NOMO-1 treated with DMSO at 0.1 percent for 48 hours (cell line): Measurements from ENCODE around the gene MYORG.
"Not testable (repeated sequence)": the region's sequence is repeated elsewhere in the genome, so short reads cannot be mapped to it uniquely, and the experiment has no call there.

Experiments used
- DNase-seq: peaks from one replicate; lab custom pipeline; 2025; ENCODE audit not compliant: unreplicated experiment; lab: John Stamatoyannopoulos, UW

The MYORG gene

GRCh38 chr9:34370335-34370969 is 6.2 kb downstream of the MYORG start:
- DNase-seq = no peak

GRCh38 chr9:34369636-34370035 is 7.1 kb downstream of the MYORG start:
- DNase-seq = no peak

DNA sequence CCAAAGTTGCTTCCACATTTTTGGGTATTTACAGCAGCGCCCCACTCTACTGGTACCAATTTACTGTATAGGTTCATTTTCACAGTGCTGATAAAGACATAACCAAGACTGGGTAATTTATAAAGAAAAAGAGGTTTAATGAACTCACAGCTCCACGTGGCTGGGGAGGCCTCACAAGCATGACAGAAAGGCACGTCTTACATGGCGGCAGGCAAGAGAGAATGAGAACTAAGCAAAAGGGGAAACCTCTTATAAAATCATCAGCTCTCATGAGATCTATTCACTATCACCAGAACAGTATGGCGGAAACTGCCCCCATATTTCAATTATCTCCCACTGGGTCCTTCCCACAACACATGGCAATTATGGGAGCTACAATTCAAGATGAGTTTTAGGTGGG is 7.9 kb downstream of the MYORG start:
- not testable (repeated sequence) for DNase-seq

- DNase-seq = not testable (repeated sequence)
Observed at GRCh38 chr9:34367751-34368410, 8.8 kb downstream of the MYORG start.

DNA sequence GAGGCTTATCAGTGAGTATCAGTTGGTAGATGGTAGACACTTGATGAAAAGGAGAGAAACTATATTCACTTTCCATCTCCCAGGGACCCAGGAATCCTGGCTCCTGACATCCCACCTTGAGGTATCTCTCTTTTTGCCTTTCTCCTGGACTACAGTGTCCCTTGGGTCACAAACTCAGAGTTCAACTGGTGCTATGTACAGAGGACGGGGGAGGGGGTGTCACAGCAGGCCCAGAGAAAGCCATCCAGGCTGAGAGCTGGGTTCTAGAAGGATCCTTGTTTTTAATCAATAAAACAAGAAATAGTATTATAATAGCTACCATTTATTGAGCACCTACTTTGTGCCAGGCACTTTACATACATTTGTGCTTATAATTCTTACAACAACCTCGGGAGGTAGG is 10.3 kb downstream of the MYORG start:
- DNase-seq = no peak

DNA sequence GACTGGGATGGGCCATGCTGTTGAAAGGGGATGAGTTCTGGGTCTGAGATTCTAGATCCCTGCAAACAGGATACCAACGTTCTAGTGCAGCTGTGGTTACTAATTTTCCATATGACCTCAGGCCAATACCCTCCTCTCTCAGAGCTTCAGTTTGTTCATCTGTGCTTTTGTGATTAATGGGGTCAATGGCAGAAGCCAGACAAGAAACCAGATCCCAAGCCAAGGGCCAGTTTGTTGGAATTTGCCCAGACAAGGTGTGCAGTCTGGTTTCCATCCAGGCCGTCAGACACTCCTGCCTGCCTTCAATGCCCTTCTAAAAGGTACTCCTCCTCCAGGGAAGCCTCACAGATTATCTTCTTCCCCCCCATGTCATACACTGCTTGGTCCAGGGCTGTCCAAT is 11.4 kb downstream of the MYORG start:
- no peak for DNase-seq

DNA sequence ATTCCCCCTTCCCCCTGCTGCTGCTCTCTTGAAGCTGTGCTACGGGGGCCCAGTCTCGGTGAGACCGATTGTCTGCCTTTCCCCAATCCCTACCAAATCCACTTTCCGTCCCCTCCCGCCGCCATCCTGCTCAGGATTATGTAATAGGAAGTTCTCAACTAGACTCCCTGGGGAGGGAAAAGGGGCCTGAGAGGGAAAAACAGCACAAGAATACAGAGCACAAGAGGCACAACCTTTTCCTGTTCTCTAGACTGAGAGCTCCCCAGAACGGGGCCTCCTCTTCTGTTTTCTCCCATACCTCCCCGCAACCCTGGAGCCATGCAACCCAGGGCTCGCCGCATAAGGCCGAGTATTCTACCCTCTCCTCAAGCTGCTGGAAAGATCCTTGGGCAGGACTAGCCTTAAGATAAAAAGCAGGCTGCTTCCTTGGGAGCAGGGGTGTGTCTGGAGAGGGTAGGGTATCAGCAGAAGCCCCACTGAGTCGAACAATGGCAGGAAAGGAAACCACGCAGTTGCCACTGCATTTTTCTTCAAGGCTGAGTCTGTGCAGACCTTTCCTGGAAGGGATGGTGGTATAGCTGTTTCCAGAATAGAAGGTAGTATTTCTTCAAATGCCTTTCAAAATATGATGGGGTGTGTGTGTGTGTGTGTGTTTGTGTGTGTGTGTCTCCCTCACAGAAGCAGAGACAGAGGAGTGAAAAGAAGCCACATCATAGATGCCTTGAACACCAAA is 12.9 kb downstream of the MYORG start:
- no peak for DNase-seq

GRCh38 chr9:34362614-34363214 is 14.0 kb downstream of the MYORG start:
- DNase-seq = no peak

DNA sequence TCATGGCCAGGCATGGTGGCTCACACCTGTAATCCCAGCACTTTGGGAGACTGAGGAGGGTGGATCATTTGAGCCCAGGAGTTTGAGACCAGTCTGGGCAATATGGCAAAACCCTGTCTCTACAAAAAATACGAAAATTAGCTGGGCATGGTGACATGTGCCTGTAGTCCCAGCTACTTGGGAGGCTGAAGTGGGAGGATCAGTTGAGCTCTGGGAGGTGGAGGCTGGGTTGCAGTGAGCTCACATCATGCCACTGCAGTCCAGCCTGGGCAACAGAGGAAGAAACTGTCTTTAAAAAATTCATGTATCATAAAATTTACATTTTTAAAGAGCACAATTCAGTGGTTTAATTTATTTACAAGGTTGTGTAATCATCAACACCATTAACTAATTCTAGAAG is 23.7 kb downstream of the MYORG start:
- not testable (repeated sequence) for DNase-seq

DNA sequence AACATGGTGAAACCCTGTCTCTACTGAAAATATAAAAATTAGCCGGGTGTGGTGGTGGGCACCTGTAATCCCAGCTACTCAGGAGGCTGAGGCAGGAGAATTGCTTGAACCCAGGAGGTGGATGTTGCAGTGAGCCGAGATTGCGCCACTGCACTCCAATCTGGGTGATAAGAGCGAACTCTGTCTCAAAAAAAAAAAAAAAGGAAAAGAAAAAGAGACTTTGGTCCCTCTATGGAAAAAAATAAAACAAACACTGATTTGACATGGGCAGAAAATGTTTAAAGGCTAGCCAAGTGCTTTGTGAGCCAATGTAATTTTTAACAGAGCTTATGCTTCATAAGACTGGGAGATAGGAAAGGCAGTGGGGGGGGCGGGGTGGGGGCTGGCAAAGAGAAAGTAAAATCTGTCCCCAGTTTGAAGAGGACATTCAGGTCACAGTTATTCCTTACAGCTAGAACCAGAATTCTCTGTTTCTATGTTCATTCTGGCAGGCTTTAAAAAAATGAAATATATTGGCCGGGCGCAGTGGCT is 24.5 kb downstream of the MYORG start:
- DNase-seq = not testable (repeated sequence)

DNA sequence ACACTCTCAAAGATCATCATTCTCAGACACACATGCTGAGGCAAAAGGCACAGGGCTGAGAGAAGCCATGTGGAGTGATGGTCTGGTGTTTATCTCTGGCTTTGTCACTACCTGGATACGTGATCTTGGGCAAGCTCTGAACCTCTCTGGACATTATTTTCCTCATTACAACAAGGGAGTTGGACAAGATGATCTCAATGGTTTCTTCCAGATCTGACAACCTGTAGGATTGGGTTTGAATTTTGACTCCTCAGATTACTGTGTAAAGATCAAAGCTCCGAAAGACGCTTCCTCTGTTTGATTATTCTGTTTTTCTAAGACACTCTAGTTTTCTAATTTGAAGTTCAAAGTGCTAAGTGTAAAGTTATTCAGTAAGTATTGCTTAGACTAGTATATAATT is 27.4 kb downstream of the MYORG start:
- DNase-seq = no peak

GRCh38 chr9:34347800-34348158 is 28.9 kb downstream of the MYORG start:
- DNase-seq = no peak

DNA sequence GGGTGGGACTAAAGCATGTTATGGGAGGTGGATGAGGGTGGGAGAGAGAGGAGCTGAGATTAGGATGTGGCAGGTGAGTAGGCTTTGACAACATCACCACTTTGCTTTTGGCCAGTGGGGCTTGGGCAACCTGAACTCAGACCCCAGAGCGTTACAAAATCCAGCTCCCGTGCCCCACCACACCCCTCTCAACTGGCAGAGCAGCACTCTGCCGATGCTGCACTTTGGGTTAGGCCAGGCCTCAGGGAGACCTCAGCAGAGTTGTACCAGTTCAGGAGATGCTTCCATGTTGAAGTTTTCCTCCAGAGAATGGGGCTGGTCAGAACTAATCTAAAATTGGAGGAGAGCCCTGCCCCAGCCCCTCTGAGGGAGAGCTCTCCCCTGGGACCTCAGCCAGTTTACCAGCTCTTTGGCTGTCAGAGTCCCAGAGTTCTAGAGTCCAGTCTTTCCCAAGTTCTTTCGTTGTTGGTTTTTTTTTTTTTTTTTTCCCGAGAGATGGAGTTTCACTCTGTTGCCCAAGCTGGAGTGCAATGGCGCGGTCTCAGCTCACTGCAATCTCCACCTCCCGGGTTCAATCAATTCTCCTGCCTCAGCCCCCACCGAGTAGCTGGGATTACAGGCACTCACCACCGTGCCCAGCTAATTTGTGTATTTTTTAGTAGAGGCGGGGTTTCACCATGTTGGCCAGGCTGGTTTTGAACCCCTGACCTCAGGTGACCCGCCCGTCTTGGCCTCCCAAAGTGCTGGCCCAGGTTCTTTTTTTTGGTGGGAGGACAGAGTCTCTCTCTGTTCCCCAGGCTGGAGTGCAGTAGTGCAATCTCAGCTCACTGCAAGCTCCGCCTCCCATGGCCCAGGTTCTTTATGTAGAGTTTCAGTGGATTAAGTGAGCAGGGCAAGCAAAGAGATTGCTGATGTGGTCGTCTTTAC is 29.6 kb downstream of the MYORG start:
- DNase-seq = no peak

DNA sequence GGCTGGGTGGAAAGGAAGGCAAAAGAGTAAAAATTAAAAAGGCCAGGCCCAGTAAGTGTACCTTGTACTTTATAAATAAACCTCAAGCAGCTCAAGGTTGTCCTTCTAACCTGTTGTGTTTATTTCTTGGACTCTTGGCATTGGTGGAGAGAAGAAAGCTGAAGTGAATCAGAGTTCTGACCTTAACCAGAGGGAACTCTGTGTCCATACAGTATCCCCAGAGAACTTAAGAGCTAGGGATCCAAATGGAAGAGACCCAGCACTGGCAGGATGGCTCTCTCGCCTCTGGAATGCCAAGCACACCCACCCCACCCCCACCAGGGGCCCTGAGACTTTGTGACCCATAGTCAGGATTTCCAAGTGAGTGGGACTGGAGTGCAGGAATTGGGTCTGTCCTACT is 33.1 kb downstream of the MYORG start:
- no peak for DNase-seq

DNA sequence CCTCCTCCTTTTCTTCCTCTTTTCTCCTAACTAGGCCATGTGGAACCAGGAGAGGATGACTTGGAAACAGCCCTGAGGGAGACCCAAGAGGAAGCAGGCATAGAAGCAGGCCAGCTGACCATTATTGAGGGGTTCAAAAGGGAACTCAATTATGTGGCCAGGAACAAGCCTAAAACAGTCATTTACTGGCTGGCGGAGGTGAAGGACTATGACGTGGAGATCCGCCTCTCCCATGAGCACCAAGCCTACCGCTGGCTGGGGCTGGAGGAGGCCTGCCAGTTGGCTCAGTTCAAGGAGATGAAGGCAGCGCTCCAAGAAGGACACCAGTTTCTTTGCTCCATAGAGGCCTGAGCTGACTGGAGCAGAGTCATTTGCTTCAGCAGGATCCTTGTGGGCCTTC is 33.6 kb downstream of the MYORG start:
- DNase-seq = no peak

GRCh38 chr9:34341659-34342295 is 34.9 kb downstream of the MYORG start:
- no peak for DNase-seq

GRCh38 chr9:34338665-34339385 is 37.9 kb downstream of the MYORG start:
- DNase-seq = no peak

GRCh38 chr9:34338079-34338478 is 38.6 kb downstream of the MYORG start:
- DNase-seq = not testable (repeated sequence)

GRCh38 chr9:34337403-34337802 is 39.3 kb downstream of the MYORG start:
- DNase-seq = no peak
